Epithelial cell of esophagus (primary cell): Measurements from ENCODE around the gene ZSWIM5.

Source experiments
- DNase-seq: peaks from one replicate; pipeline ENCODE4 v3.0.0; 2010; ENCODE audit warnings: low read depth
- H3K4me3 ChIP-seq: 2 replicates; pipeline ENCODE4 v1.5.1; 2011; ENCODE audit warnings: mild to moderate bottlenecking, low read length, control low read depth
- CTCF ChIP-seq: IDR thresholded peaks from 2 replicates; pipeline ENCODE4 v1.5.1; 2011; ENCODE audit warnings: low read depth, mild to moderate bottlenecking, low read length, control low read depth, inconsistent platforms; ENCODE audit not compliant: insufficient read depth; ENCODE audit errors: missing control alignments

ZSWIM5 gene

GRCh38 chr1:45018599-45019230, 187.7 kb downstream of the ZSWIM5 start:
- no peak overlapping the region for H3K4me3 ChIP-seq
- TF ChIP-seq CTCF: peak; percentile 96
- DNase-seq: peak; percentile 75

GRCh38 chr1:45016767-45017166, 189.6 kb downstream of the ZSWIM5 start:
- TF ChIP-seq CTCF: no peak
- H3K4me3 ChIP-seq: no peak overlapping the region
- no peak for DNase-seq

DNA sequence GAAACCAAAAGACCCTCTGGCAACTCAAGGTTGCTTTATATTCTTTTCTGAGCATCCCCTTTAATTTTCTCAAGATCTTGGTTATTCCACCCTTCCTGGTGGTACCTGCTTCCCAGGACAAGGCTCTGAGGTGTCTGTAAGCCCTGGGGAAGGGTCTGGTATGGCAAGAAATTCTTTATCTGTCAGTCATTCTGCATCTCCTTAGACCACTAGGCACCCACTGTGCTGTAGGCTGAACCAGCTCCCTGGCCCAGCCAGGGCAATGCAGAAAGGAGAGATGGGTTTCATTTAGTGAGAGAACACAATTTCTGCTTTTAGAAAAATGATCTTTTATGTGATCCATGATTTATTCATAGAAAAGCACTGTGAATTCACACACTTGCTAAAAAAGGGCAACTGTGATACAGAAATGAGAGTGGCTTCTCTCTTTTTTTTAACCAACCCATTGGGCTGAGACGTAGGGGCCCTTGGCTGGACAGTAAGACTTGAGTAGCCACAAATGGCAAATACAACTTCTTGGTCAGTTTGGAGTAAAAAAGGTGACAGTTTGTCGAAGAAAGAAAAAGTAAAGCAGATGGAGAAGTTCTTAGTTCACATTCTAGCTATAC, 190.2 kb downstream of the ZSWIM5 start:
- no peak overlapping the region for H3K4me3 ChIP-seq
- no peak for DNase-seq
- TF ChIP-seq CTCF: no peak

DNA sequence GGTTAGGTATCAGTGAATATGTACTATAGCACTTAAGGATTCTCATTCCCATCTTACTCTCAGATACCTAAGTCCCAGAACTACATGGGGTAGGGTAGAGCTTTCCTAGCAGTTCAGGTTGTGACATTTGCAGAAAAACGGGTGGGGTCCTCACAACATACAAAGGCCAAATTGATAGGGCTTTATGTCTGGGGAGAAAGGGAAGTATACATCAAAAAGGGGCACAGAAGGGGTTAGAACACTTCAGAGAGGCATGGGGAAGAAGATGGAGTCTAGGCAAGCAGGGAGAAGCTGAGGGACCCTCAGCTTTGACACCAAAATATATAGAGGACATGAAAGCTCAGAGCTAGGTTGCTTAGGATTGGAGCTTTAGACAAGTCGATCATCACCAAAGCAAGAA, 190.7 kb downstream of the ZSWIM5 start:
- TF ChIP-seq CTCF: no peak
- H3K4me3 ChIP-seq: no peak overlapping the region
- no peak for DNase-seq

GRCh38 chr1:45014321-45015028, 191.9 kb downstream of the ZSWIM5 start:
- TF ChIP-seq CTCF: peak; percentile 94
- peak; percentile 85 for DNase-seq
- H3K4me3 ChIP-seq: no peak overlapping the region

DNA sequence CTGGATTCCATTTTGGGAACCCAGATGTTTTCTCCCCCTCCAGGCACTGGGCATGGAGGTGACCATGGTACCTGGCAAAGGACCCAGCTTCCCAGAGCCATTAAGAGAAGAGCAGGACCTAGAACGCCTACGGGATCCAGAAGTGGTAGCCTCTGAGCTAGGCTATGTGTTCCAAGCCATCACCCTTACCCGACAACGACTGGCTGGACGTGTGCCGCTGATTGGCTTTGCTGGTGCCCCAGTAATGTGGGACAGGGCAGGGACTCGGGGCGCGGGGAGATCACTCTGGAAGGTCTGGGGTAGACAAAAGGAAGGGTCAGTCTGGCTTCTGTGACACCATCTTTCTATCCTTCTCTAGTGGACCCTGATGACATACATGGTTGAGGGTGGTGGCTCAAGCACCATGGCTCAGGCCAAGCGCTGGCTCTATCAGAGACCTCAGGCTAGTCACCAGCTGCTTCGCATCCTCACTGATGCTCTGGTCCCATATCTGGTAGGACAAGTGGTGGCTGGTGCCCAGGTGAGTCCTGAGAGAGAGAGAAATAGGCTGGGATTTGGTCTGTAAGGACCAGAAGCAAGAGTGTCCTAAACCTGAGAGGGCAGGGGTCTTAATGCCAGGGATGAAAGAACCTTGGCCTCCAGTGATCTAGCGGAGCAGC, 192.7 kb downstream of the ZSWIM5 start:
- no peak overlapping the region for H3K4me3 ChIP-seq
- no peak for DNase-seq
- no peak for TF ChIP-seq CTCF
